ENCODE measurements around the gene RYR3.

GRCh38 chr15:33473005-33473404 is 162.2 kb downstream of the RYR3 start:
- TF ChIP-seq POLR2A (IDR thresholded peaks at IDR 0.05; ENCODE audit: low read depth): no peak
- TF ChIP-seq CTCF (IDR thresholded peaks at IDR 0.05): no peak

Measured in esophagus muscularis mucosa (tissue), 3 donors.